GM19455 (cell line): ENCODE results near the gene SPECC1L.

Experiments used
- ATAC-seq: cut with Tn5 transposase; IDR thresholded peaks from one replicate; pipeline ENCODE4 v1.9.1; 2021; ENCODE audit not compliant: unreplicated experiment

Gene SPECC1L

DNA sequence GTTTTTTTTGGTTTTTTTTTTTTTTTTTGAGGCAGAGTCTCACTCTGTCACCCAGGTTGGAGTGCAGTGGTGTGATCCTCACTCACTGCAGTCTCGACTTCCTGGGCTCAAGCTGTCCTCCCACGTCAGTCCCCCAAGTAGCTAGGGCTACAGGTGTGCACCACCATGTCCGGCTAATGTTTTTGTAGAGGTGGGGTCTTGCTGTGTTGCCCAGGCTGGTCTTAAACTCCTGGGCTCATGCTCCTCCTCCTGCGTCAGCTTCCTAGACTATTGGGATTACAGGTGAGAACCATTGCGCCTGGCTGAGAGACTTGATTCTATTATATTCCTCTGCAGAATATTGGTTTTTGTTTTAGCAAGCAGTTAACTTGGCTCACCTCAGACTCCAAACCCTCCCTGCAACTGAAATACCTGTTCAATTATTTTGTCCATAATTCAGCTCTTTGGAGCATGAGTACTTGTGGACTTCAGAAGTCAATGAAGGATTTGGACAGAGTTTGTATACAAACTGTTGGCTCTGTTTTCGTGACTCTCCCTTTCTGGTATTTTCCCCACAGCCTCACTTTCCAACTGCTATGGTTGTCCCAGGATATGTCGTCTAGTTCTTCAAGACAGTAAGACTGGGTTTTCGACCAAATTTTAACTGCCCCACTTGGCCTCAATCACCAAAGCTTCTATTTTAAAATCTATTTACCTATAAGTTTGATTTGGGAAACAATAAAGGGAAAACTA, 87.6 kb downstream of the SPECC1L start:
- no peak for ATAC-seq

DNA sequence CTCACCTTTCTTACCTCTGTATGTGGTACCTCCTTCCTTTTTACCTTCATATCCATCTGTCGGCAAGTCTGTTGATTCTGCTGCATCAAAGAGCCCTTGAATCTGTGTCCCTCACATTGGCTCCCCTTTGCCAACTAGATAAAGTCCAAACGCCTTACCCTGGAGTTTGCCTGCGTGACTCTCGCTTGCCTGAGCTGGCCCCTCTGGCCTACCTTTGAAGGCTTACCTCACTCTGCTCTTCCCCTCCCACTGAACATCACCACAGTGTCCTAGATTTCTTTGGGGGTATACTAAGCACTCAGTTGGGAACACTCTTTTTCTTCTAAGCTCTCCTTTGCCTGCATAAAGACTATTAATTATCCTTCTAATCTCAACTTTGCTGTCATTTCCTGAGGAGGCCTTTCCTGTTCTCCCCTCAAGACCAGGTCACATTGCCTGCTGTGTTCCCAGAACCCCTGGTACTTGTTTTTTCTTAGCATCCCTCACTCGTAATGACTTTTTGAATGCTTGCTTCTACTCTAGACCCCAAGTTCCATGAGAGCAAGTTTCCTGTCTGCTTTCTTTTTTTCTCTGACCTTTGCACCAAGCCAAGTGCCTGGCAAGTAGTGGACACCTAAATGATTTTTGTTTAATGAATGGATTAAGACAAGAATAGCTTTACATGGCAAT, 89.0 kb downstream of the SPECC1L start:
- ATAC-seq = no peak

DNA sequence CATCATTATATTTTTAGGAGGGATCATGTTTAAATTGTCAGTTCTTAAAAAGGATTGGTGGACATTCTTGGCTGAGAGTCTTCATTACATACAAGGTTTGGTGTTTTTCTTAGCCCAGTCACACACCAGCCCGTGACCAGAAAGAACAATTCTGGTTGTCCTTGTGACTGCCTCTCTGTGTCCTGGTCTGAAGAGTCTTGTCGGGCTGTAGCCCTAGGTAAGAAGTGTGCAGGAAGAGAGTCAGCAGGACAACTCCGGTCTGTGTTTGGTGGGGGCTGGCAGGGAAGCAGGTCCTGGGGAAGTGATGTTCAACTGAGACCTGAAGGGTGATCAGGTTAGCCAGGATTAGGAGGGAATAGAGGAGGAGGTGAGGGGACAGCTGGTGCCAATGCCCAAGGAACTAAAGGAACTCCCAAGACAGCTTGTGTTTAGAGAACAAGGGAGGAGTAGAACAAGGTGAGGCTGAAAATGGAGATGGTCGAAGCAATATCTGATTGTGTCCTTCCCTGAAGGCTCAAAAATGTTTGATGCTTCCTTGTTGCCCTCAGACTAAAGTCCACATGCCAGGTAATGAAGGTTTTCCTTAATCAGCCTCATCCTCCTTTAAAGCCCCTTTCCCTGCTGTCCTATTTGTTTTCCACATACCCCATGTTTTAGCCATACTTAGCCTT, 91.5 kb downstream of the SPECC1L start:
- no peak for ATAC-seq

DNA sequence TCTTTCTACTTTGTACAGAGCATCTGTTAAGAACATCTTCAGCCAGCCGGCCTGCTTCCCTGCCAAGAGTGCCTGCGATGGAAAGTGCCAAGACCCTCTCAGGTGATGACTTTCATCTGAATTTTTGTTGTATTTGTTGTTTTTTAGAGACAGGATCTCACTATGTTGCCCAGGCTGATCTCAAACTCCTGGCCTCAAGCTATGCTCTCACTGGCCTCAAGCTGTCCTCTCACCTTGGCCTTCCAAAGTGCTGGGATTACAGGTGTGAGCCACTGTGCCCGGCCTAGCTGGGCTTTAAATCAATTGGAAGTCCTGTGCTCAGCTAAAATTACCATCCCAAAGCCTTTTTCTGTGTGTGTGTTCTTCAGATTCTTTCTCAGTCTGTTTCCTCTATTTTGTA, 92.6 kb downstream of the SPECC1L start:
- ATAC-seq = no peak

DNA sequence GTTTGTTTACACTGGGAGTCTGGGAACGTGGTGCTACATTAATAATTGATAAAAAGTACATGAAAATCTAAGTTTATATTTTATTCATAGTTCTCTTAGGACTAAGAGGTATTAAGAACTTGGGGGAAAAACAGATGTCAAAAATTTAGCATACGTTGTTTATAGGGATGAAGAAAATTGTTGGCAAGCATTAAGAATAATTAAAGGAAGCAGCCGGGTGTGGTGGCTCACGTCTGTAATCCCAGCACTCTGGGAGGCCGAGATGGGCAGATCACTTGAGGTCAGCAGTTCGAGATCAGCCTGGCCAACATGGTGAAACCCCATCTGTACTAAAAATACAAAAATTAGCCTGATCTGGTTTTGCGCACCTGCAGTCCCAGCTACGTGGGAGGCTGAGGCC, 96.1 kb downstream of the SPECC1L start:
- ATAC-seq = no peak

DNA sequence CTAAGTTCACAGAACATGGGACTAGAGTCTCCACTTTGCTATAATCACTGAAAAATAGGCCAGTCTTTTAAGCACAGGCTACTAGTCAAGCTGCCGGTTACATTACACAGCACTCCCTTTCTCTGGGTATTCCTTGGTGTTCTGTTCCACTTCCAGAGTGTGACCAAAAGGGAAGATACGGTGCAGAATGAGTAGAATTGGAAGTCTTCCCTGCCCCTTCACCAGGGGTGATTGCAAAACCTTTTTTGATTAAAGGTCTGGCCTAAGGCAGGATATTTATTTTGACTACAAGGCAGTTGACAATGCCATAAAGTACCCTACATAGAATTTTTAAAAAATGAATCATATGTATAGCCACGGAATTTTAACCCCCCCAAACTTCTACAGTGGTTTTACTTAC, 97.2 kb downstream of the SPECC1L start:
- no peak for ATAC-seq

DNA sequence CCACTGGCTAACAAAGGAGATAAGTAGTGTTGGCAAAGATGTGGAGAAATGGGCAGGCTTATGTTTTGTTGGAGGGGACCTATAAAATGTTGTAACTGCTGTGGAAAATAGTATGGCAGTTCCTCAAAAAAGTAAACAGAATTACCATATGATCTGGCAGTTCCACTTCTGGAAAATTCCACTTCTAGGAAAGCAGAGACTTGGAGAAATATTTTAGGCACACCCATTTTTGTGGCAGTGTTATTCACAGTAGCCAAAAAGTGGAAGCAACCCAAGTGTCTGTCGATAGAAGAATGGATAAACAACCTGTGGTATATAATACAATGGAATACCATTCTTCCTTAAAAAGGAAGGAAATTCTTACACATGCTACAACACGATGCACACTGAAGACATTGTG, 99.8 kb downstream of the SPECC1L start:
- no peak for ATAC-seq

DNA sequence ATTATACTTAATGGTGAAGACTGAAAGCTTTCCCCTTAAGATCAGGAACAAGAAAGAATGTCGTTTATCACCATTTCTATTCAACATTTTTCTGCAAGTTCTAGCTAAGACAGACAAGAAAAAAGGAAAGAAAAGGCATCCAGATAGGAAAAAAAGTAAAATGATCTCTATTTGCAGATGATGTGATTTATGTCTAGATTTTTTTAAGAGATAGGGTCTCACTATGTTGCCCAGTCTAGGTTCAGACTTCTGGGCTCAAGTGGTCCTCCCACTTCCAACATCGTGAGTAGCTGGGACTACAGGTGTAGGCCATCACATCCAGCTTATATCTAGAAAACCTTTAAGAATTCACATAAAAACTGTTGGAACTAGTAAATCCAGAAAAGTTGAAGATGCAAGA, 105.4 kb downstream of the SPECC1L start:
- no peak for ATAC-seq

DNA sequence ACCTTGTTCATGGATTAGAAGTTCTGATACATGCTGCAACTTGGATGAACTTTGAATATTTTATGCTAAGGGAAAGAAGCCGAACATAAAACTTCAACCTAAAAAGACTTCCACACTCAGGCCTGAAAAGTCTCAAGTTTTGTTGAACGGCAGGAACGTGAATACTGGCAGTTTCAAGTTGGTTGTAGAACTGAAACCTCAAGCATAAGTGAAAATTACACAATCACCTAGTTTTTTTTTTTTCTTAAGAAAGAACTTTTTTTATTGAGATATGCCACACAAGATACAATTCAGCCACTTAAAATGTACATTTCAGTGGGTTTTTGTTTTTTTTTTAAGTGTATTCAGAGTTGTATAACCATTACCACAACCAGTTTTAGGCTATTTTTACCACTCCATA, 106.0 kb downstream of the SPECC1L start:
- ATAC-seq = no peak

DNA sequence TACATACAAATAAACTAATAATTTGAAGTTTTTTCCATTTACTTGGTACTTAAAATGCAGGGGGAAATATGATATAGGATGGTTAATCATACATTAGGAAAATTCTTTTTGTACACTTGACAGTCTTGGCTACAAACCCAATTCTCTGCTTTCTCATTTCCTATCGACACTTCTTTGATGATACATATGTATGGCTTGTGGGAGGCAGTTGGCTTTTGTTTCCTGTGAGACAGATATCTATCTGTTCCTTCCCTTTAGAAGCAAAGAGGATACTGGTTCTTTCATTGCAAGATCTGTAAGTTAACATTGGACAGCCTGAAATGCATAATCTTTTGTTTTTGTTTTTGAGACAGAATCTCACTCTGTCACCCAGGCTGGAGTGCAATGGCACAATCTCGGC, 108.9 kb downstream of the SPECC1L start:
- no peak for ATAC-seq

DNA sequence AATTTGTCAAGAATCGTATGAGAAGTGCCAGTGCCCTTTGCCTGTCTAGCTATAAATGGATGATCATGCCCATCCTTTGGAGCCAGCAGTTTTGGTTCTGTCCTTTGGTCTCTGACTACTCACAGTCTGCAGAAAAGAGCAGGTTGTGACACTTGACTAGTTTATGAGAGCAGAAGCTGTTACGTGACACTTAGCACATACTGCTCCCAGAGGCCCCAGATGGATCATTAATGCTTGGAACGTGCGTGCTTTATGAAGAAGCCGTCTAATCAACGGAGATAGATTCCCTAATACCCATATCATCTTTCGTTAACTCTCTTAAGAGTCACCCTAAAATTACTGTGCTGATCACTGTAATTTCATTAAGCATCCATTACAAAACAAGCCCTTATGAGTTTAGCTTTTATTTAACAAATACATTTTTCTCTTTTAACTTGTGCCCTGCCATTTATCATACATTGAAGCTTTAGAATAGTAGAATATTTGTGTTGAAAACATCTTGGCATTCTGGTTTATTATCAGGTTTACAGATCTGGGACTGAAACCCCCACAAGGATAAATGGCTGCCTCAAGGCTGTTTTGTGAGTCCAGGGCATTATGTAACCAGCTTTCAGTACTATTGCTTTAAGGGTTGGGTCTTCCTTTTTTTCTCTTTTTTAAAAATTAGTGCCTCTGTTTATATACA, 109.7 kb downstream of the SPECC1L start:
- no peak for ATAC-seq

DNA sequence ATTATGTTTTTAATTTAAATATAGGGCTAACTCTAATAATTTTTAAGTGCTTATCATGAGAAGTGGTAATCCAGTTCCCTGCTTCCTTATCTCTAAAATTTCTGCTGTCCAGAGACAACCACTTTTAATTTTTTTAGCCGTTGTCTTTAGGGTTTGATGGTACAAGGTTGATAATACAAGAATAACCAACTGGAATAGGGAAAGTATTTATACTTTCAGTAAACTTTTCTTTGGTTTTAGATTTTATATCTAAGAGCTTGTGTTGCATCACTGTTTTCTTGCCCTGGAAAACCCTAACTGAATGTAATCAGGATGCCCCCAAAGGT, 110.2 kb downstream of the SPECC1L start:
- ATAC-seq = no peak

DNA sequence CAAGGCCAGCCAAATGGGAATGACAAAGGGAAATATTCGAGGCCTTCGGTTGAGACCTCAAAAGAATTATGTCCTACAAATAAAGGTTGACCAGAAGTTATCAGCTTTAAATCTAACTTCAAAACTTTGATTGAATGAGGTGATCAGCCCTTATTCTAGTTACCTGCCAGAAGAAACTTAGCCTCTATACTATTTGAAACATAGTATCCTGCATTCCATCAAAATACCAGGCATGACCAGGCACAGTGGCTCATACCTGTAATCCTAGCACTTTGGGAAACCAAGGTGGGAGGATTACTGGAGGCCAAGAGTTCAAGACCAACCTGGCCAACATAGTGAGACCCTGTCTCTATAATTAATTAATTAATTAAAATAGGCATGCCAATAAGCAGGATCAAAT, 112.4 kb downstream of the SPECC1L start:
- ATAC-seq = no peak

DNA sequence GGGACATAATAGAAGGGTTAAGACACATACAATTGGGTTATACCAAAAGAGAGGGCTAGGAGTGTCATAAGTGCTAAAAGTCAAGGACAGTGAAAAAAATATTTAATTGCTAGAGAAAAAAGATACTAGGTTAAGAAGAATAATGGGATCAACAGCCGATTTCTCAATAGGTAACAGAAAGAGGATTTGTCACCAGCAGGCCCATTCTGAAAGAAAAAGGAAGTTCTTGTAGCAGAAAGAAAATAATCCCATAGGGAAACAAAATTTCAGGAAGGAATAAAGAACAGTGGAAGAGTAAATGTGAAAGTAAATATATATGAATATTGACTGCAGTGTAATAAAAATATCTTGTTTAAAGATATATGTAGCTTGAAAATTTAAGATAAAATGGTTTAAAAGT, 113.5 kb downstream of the SPECC1L start:
- ATAC-seq = no peak

DNA sequence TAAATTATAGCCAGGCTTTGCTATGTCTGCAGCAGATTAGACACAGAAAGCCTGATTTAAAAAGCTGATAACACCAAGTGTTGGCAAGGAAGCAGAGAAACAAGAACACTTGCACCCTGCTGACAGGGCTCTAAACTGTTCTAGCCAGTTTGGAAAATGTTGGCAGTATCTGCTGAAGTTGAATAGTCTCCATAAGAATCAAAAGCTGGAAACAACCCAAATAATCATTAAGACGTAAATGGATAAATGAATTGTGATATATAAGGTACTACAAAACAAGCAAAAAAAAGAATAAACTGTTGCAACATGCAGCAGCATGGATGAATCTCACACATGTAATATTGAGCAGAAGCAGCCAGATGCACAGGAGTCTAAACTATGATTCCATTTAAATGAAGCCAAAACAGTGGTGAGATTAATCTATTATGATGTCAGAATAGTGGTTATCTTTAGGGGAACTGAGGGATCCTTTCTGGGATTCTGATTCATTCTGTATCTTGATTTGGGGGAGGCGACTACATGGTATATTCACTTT, 116.4 kb downstream of the SPECC1L start:
- no peak for ATAC-seq

DNA sequence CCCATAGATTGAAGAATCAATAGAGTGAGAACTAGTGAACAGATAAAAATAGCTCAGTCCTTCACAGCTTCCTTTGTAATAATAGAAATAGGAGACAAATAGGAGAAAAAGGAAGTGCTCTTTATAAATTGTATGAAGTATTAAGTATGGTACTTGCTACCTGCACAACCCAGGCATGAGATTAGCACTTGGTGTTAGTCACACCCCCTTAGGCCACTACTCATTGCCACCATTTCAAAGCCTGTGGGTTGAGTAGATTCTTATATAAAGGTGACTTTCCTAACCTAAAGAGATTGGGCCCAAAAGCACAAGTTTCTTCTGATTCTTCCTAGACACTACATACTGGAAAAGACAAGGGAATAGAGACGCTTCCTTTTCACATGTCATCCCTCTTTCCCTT, 119.0 kb downstream of the SPECC1L start:
- ATAC-seq = no peak

DNA sequence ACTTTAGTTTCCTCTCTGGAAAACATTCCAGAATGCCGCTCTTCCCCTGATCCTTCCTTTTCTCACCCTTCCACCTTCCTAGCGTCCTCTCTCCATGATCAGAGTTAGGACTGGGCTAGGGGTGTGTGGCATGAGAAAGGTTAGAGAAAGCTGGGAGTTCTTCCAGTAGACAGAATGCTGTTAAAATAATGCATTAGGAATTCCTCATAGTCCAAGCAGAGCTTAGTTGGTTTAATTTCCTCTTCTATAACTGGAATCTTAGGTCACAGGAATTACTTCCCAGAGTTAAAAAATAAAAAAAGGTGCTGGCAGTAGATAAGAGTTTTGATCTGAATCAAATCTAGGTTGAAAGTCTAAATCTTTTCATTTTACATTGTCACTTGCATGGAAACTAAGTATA, 119.5 kb downstream of the SPECC1L start:
- ATAC-seq = no peak

DNA sequence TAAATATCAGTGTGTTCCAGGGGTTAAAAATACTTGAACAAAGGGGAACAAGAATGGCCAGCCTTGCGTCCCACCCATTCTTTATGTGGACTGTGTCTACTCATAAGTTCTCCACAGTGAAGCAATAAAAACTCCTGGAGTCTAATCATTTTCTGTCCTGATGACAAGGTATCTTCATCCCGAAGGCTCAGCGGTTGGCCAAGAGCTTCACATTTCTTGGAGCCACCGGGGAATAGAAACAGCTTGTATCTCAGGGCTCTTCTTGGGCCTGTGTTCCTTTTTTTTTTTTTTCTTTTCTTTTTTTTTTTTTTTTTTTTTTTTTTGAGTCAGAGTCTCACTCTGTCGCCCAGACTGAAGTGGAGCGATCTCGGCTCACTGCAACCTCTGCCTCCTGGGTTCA, 119.9 kb downstream of the SPECC1L start:
- ATAC-seq = no peak

DNA sequence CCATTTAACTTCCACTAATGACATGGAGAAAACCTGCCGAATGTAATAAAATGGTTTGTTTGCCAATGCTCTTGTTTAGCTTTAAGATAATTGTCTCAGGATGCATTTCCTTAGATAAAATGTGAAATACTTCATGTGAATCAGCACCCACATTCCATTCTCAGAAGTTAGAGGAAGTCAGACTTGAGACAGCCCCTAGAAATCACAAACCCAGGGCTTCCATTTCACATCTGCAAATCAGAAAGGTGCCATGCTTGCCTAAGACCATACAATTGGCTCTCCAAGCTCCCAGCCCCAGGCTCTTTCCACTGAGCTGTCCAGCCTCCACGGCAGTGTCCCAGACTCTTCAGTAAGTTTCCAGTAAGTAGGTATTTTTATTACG, 121.2 kb downstream of the SPECC1L start:
- no peak for ATAC-seq

DNA sequence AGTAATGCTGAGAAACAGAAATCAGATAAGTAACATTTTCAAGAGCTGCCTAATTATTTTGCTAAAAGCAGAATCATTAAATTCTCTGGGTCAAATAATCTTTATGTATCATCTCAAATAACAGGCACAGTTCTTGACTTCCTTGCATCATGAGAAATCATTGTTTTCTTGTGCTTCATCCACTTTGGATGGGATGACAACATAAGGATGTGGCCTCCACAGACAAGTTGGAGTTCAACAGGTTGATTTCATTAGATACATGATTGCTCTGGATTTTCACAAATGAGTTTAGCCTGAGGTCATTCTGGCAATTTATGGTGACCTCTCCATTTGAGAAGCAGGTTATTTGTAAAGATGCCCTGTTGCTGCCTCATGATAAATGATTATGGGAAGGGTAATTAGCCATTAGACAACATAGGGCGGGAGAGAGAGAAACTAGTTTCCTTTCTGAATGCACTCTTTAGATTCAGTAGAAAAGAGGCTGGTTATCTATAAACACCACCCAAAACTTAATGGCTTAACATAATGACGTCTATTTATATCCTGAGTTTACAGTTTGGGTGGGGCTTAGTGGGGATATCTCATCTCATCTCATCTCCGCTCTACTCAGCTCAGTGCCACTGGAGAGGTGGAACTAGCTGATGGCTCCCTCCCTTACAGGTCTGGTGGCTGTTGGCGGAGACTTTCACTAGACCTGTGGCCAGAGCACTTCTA, 121.7 kb downstream of the SPECC1L start:
- ATAC-seq = no peak

DNA sequence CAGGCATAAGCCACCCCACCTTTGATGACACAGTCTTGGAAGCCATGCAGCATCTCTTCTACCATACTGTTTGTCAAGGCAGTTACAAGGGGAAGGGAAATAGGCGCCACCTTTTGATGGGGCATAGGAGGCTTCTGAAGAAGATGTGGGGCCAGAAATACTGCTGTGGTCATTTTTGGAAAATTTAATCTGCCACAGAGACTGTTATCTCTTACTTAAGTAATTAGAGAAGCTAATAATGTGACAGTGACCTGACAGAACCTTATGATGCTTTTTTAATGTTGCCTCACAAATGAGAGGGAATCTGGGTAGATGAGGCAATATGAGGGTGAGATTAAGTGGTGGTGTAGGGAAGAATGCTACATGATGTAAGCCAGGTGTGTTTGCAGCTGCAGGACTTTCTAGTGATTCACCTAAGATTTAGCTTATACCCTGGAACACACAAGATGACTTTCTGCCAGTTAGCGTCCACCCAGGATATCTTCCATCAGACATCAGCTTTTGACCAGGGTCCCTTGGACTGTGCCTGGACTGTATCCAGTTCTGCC, 122.5 kb downstream of the SPECC1L start:
- no peak for ATAC-seq
